HepG2 (cell line): ENCODE data around the gene ADI1. TPM values are rescaled to one million over a fixed set of nuclear protein-coding genes. Genes with fewer than 3 reads are reported as not detected.
A peak's percentile ranks its signal among the peaks of the same experiment; 100 is the strongest.

Experiments used
- ADNP ChIP-seq: sonication (generic); formaldehyde crosslinking; IDR thresholded peaks from 2 replicates; pipeline ENCODE4 v1.4.0; 2020; ENCODE audit warnings: missing genetic modification reagents
- FOSL1 ChIP-seq: sonication (generic); formaldehyde crosslinking; IDR thresholded peaks from 2 replicates; pipeline ENCODE4 v1.9.0; 2021; ENCODE audit warnings: missing genetic modification reagents, borderline replicate concordance
- FOXO1 ChIP-seq: sonication (generic); formaldehyde crosslinking; IDR thresholded peaks from 2 replicates; pipeline ENCODE4 v1.4.0; 2020; ENCODE audit warnings: missing genetic modification reagents
- HINFP ChIP-seq: sonication (generic); formaldehyde crosslinking; IDR thresholded peaks from 2 replicates; pipeline ENCODE4 v1.4.0; 2020; ENCODE audit warnings: low read depth, mild to moderate bottlenecking, missing genetic modification reagents
- HIVEP1 ChIP-seq: sonication (generic); formaldehyde crosslinking; IDR thresholded peaks from 2 replicates; pipeline ENCODE4 v1.4.0; 2020; ENCODE audit warnings: mild to moderate bottlenecking, missing genetic modification reagents
- HMGA1 ChIP-seq: sonication (generic); formaldehyde crosslinking; conservative IDR thresholded peaks from 2 replicates; pipeline ENCODE4 v1.4.0; 2020; ENCODE audit warnings: missing genetic modification reagents
- HNF1B ChIP-seq: sonication (generic); formaldehyde crosslinking; IDR thresholded peaks from 2 replicates; pipeline ENCODE4 v1.5.1; 2020; ENCODE audit warnings: mild to moderate bottlenecking, moderate library complexity, missing genetic modification reagents
- KAT2B ChIP-seq: fragments of 150-350 bp; IDR thresholded peaks from 2 replicates; pipeline ENCODE4 v1.6.1; 2014; ENCODE audit warnings: low read depth, low read length, borderline replicate concordance
- NKX3-1 ChIP-seq: sonication (generic); formaldehyde crosslinking; IDR thresholded peaks from 2 replicates; pipeline ENCODE4 v1.5.0; 2020; ENCODE audit warnings: missing genetic modification reagents
- PAXIP1 ChIP-seq: sonication (generic); formaldehyde crosslinking; conservative IDR thresholded peaks from 2 replicates; pipeline ENCODE4 v1.4.0; 2020; ENCODE audit warnings: mild to moderate bottlenecking, missing genetic modification reagents, moderate library complexity
- SALL1 ChIP-seq: sonication (generic); formaldehyde crosslinking; IDR thresholded peaks from 2 replicates; pipeline ENCODE4 v1.8.0; 2022; ENCODE audit warnings: mild to moderate bottlenecking, missing genetic modification reagents
- SMAD9 ChIP-seq: sonication (generic); formaldehyde crosslinking; IDR thresholded peaks from 2 replicates; pipeline ENCODE4 v1.5.1; 2020; ENCODE audit warnings: mild to moderate bottlenecking, missing genetic modification reagents
- ZC3H4 ChIP-seq: sonication (generic); formaldehyde crosslinking; IDR thresholded peaks from 2 replicates; pipeline ENCODE4 v1.4.0; 2020; ENCODE audit warnings: missing genetic modification reagents, borderline replicate concordance
- ZFYVE20 ChIP-seq: sonication (generic); formaldehyde crosslinking; IDR thresholded peaks from 2 replicates; pipeline ENCODE4 v1.8.0; 2023; ENCODE audit warnings: low read depth, mild to moderate bottlenecking, moderate library complexity, missing genetic modification reagents, borderline replicate concordance
- ZNF138 ChIP-seq: sonication (generic); formaldehyde crosslinking; IDR thresholded peaks from 2 replicates; pipeline ENCODE4 v1.5.0; 2020; ENCODE audit warnings: mild to moderate bottlenecking, low read depth, missing genetic modification reagents
- ZNF564 ChIP-seq: sonication (generic); formaldehyde crosslinking; IDR thresholded peaks from 2 replicates; pipeline ENCODE4 v1.8.1; 2023; ENCODE audit warnings: mild to moderate bottlenecking, missing genetic modification reagents
- ZNF574 ChIP-seq: sonication (generic); formaldehyde crosslinking; IDR thresholded peaks from 2 replicates; pipeline ENCODE4 v1.4.0; 2020; ENCODE audit warnings: missing genetic modification reagents
- ZNF737 ChIP-seq: sonication (generic); formaldehyde crosslinking; IDR thresholded peaks from 2 replicates; pipeline ENCODE4 v1.5.0; 2020; ENCODE audit warnings: missing genetic modification reagents, mild to moderate bottlenecking, borderline replicate concordance
- ZNF790 ChIP-seq: sonication (generic); formaldehyde crosslinking; IDR thresholded peaks from 2 replicates; pipeline ENCODE4 v1.8.0; 2022; ENCODE audit warnings: missing genetic modification reagents, mild to moderate bottlenecking, borderline replicate concordance
- polyA plus RNA-seq, 8 experiments: library from polyadenylated mRNA; depleted of rRNA in 3 of 8; stranded (reverse) in 7 of 8; unstranded in 1 of 8; fragments of >200 nt; fragmentation: Illumina TruSeq in 4 of 8; extraction: Trizol in 4 of 8; gene quantifications; 2 replicates each; pipeline versions ENCODE4 v1.2.1 to v1.2.3, GENCODE V29; 2011 to 2016; ENCODE audit warnings: low read depth in 4 of 8, missing spikeins in 1 of 8, mixed read lengths in 1 of 8; ENCODE audit not compliant: insufficient read depth in 1 of 8
- total RNA-seq, 5 experiments: library from RNA; depleted of rRNA; stranded (reverse); fragments of >200 nt; fragmentation: Illumina TruSeq; extraction: Trizol; gene quantifications; 2 replicates each; pipeline ENCODE4 v1.2.3, GENCODE V29; 2016; ENCODE audit warnings: low read depth in 1 of 5

The ADI1 gene
- total and polyA plus RNA-seq, 2 of the 13 experiments (the other 11 are each of a cell fraction or from before 2014, with no cell fraction given): 28.7 to 123 TPM

DNA sequence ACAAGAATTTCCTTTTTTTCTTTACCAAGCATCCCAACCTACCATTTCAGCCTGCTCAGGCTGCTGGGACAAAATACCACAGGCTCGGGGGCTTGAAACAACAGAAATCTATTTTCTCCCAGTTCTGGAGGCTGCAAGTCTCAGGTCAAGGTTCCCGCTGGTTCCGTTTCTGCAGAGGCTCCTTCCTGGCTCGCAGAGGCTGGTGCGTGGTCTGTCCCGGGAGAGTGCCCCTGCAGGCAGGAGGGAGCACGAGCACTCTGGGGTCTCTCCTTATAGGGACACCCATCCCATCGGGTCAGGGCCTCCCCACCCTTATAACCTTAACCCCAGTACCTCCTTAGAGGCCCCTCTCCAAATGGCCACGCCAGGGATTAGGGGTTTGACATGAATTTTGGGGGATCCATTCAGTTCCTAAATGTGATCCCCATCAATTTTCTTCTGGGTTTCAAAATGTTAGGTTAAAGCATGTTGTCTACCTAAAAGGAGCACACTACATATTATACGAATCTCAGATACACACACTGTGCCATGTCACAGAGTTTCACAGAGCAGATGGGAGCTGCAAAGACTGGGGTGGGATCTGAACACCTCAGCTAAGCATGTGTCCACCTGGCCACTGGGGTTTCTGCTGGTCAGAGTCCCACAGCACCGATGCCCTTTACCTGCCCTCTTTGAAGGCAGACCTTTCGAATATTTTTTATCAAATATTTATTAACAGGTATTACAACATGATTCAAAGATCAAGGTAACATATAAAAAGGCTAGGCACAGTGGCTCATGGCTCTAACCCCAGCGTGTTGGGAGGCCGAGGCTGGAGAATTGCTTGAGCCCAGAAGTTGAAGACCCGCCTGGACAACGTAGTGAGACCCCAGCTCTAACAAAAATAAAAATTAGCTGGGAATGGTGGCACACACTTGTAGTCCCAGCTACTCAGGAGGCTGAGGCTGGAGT is 17.6 kb upstream of the ADI1 start (continued):
- TF ChIP-seq ZNF574 (peak; percentile 98), SMAD9 (CRISPR knock-in tag) (0 out of 2 replicates have a peak, but pooled peaks have one; percentile 18), ZNF138 (CRISPR knock-in tag) (no peak), ZNF564 (CRISPR knock-in tag) (0 out of 2 replicates have a peak, but pooled peaks have one; percentile 64), HNF1B (peak; percentile 67), SALL1 (CRISPR knock-in tag) (0 out of 2 replicates have a peak, but pooled peaks have one; percentile 23), NKX3-1 (CRISPR knock-in tag) (0 out of 2 replicates have a peak, but pooled peaks have one; percentile 78), HMGA1 (CRISPR knock-in tag) (no peak), FOSL1 (no peak), KAT2B (no peak), HINFP (no peak), HIVEP1 (CRISPR knock-in tag) (peak; percentile 70; the same call in 1 of the 2 replicates), ZNF737 (no peak), ZFYVE20 (no peak), FOXO1 (CRISPR knock-in tag) (no peak), ZC3H4 (CRISPR knock-in tag) (no peak), ADNP (CRISPR knock-in tag) (no peak), PAXIP1 (peak; percentile 53), ZNF790 (no peak)
